ENCODE data around the gene TSPAN2. TPM values are rescaled to one million over a fixed set of nuclear protein-coding genes. Genes with fewer than 3 reads are reported as not detected.

TSPAN2 gene
- total RNA-seq, 1 donor from 2014 or later: 4.3 TPM

DNA sequence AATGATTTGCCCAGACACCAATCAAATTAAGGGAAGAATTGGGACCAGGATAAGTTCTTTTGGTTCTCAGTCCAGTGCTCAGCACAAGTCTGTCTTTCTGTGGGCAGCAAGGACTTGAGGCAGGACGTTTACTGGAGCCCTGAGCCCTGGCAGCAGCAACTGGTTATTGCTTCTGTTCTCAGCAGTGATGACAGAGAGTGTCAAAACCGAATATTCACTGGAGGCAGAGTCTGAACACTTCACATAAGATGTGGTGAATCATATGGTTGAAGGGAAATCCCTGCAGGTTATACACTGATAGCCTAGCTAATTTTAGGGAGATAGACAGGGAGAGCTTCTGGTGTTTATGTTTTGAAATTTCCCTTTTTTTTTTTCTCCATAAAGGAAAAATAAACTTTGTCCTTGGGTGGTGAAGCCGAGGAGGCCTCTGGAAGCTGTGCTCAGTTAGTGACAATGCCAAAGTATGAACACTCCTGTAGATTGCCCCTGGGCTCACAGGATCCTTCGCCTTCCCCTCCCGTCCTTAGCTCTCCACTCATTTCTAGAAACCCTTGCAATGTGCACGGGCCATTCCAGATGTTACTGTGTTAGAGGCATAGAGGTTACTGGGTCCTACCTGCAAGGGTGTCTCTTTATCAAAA lies 26.3 kb upstream of the TSPAN2 start:
- Mint-ChIP-seq H3K9me3 (peaks cover 8% of the 10 kb centered on the region), H3K4me3 (no peak overlapping the region), H3K36me3 (ENCODE audit: low read depth) (no peaks in the 10 kb centered on the region), H3K27ac (ENCODE audit: unreplicated experiment) (no peak overlapping the region), H3K4me1 (peaks cover 8% of the 10 kb centered on the region), H3K27me3 (ENCODE audit: low read depth) (no peaks in the 10 kb centered on the region)
- DNase-seq (ENCODE audit: low read depth, low spot score): no peak
- TF ChIP-seq, protein P1, sequence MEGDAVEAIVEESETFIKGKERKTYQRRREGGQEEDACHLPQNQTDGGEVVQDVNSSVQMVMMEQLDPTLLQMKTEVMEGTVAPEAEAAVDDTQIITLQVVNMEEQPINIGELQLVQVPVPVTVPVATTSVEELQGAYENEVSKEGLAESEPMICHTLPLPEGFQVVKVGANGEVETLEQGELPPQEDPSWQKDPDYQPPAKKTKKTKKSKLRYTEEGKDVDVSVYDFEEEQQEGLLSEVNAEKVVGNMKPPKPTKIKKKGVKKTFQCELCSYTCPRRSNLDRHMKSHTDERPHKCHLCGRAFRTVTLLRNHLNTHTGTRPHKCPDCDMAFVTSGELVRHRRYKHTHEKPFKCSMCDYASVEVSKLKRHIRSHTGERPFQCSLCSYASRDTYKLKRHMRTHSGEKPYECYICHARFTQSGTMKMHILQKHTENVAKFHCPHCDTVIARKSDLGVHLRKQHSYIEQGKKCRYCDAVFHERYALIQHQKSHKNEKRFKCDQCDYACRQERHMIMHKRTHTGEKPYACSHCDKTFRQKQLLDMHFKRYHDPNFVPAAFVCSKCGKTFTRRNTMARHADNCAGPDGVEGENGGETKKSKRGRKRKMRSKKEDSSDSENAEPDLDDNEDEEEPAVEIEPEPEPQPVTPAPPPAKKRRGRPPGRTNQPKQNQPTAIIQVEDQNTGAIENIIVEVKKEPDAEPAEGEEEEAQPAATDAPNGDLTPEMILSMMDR (conservative IDR thresholded peaks at IDR 0.05): no peak

DNA sequence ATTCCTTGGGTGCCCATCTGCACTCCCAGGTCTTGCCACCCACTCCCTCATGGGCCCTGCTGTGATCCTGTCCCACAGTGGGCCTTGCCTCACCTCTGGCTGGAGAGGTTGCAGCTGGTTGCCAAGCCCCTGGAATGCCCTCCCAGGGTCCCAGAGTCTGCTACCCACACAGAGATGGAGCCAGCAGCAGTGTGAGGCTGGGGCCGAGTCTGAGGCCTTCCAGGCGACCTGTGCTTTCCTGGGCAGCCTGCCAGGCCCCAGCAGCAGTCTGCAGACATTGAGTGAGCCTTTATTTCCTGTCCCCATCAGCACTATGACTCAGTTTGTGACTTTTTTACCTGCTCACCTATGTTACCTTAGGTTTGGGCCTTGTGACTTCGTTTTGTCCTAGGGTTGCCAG lies 25.0 kb upstream of the TSPAN2 start:
- TF ChIP-seq, protein P1 (conservative IDR thresholded peaks at IDR 0.05): no peak
- Mint-ChIP-seq H3K27me3 (ENCODE audit: low read depth) (no peaks in the 10 kb centered on the region), H3K4me3 (no peak overlapping the region), H3K36me3 (ENCODE audit: low read depth) (no peaks in the 10 kb centered on the region), H3K27ac (ENCODE audit: unreplicated experiment) (no peak overlapping the region), H3K9me3 (peaks cover 5% of the 10 kb centered on the region), H3K4me1 (peaks cover 12% of the 10 kb centered on the region)
- DNase-seq (ENCODE audit: low read depth, low spot score): no peak

DNA sequence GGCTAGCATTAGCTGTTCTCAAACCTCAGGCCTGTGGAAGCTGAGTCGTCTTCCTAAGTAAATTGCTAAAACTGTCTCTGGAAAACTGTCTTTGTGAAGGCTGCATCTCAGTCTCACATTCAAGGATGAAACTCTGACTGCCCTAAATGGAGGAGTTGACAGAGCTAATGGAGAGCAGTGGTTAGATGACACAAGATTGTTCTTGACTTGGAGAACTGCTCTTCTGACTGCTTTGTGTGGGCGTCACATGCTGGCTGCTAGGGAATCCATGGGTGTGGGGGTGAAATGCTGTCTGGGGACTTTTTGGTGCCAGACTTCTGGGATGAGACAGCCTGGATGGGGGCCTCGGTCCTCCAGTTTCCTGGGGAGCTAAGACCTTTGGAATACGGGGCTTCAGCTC lies 24.5 kb upstream of the TSPAN2 start:
- no peaks in the 10 kb centered on the region for H3K36me3 Mint-ChIP-seq (ENCODE audit: low read depth)

DNA sequence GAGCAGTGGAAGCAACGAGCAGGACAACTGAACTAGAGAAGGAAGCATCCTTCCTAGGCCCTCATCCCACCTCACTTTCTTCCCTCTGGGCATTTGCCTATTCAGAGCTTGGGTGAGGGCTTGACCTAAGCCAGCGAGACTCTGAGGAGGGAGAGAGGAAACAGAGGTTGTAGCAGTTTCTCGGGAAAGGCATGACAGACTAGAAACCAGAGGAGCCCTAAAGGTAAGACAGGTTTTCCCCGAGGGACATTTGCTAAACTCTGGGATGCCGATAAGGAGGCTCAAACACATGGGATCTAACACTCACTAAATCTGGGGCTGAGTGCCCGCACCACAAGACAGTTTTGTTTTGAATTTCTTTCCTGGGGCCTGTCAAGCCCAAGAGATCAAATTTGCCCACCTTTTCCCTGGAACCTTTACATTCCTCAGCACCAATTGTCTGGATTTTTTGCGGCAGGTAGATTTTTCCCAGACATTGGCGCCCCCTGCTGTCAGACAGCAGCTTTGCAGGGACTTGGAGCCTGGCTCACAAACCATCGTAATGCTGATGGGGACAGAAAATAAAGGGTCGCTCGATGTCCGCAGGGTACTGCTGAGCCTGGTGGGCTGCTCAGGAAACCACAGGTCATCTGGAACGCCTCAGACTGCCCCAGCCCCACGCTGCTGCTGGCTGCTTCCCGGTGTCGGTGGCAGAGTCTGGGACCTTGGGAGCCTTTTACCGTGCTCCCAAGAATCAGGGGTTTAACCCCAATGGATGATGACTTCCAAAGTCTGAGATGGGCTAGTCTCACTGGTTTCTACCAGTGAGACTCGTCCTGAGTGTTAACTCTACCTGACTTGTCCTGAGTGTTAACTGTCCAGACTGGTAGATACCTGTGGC lies 23.4 kb upstream of the TSPAN2 start:
- Mint-ChIP-seq H3K27me3 (ENCODE audit: low read depth) (no peaks in the 10 kb centered on the region), H3K9me3 (no peaks in the 10 kb centered on the region), H3K36me3 (ENCODE audit: low read depth) (no peaks in the 10 kb centered on the region), H3K4me3 (no peak overlapping the region), H3K27ac (ENCODE audit: unreplicated experiment) (no peak overlapping the region), H3K4me1 (peaks cover 12% of the 10 kb centered on the region)
- peak; percentile 65 for DNase-seq (ENCODE audit: low read depth, low spot score)
- TF ChIP-seq, protein P1 (conservative IDR thresholded peaks at IDR 0.05): peak; percentile 99

More for the DNA sequence above, 24.5 kb upstream of the TSPAN2 start:
- Mint-ChIP-seq H3K27me3 (ENCODE audit: low read depth) (no peaks in the 10 kb centered on the region), H3K4me1 (peaks cover 12% of the 10 kb centered on the region), H3K4me3 (no peak overlapping the region), H3K9me3 (peaks cover 4% of the 10 kb centered on the region), H3K27ac (ENCODE audit: unreplicated experiment) (peak overlapping the region; percentile 19)
- no peak for DNase-seq (ENCODE audit: low read depth, low spot score)
- TF ChIP-seq, protein P1 (conservative IDR thresholded peaks at IDR 0.05): no peak

DNA sequence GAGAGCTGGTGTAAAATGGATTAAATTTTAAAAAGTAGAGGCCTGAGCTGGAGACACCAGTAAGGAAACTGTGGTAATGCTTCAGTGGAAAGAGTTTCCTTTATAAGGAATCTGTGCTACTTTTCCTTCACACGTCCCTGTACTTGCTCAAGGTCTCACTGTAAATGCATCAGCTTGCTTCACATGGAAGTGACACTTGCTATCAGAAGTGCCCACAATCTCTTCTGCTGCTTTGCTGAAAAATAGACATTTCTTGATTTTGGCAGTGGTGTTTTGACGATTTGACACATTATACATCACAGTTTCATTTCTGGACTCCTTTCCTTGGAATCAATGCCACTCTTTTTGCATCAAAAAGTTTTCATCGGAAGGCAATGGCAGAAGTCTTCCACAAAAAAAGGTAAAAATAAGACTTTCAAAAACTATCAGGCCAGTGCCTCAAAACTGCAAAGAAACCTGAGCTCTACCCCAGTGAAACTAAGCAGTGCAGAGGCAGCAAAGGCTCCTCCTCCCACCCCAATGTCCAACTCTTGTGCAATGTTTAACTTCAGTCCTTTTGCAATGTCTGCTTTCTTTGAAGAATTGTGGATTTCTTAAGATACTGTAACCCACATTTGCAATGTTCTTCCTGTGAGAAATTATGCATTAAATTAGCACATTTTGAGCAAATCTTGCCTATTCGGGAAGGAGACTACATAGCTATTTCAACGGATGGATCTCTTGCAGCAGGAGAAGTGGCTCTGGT lies 18.4 kb upstream of the TSPAN2 start:
- Mint-ChIP-seq H3K9me3 (no peaks in the 10 kb centered on the region), H3K36me3 (ENCODE audit: low read depth) (no peaks in the 10 kb centered on the region), H3K27me3 (ENCODE audit: low read depth) (peaks cover 7% of the 10 kb centered on the region), H3K4me3 (no peak overlapping the region), H3K4me1 (peaks cover 11% of the 10 kb centered on the region), H3K27ac (ENCODE audit: unreplicated experiment) (no peak overlapping the region)
- TF ChIP-seq, protein P1 (conservative IDR thresholded peaks at IDR 0.05): no peak
- no peak for DNase-seq (ENCODE audit: low read depth, low spot score)
